GM12878 (cell line): ENCODE measurements around the gene FAM186B. TPM values are rescaled to one million over a fixed set of nuclear protein-coding genes. Genes with fewer than 3 reads are reported as not detected.

Source experiments
- ATAC-seq: fragments of 200-7000 bp; cut with Tn5 transposase; 3 replicates; pipeline ENCODE4 v1.9.1; 2020; ENCODE audit warnings: mild to moderate bottlenecking, moderate library complexity
- BruUV-seq: library from RNA; stranded (reverse); fragments of 400-500 nt; replicated peaks from 2 replicates; lab custom pipeline; 2021; lab: Mats Ljungman, UMichigan
- CTCF ChIA-PET: fragments of 300-600 bp; sonication (Branson Sonifier 250); formaldehyde crosslinking; extraction: SDS; loops from one replicate; lab custom pipeline; 2021; ENCODE audit warnings: inconsistent platforms; lab: Yijun Ruan, JAX
- POLR2A ChIA-PET: fragments of 350-600 bp; formaldehyde crosslinking; extraction: SDS; loops from one replicate; lab custom pipeline; 2021; ENCODE audit warnings: inconsistent platforms; lab: Charles Lee
- RAD21 ChIA-PET: fragments of 300-600 bp; sonication (Branson Sonifier 250); formaldehyde crosslinking; loops from one replicate; lab custom pipeline; 2023; ENCODE audit warnings: antibody characterized with exemption; ENCODE audit not compliant: unreplicated experiment; lab: Charles Lee
- SMC1A ChIA-PET: fragments of 300-600 bp; sonication (Branson Sonifier 250); formaldehyde crosslinking; loops from one replicate; lab custom pipeline; 2023; ENCODE audit not compliant: unreplicated experiment, uncharacterized antibody; lab: Charles Lee
- DNase-seq: peaks from one replicate; pipeline ENCODE4 v3.0.0-alpha.2; 2011; ENCODE audit warnings: low read depth, low spot score
- FAIRE-seq: peaks from 3 replicates; lab custom pipeline; 2011; peaks lifted over from hg19 to GRCh38; lab: Jason Lieb, UNC
- H2AFZ ChIP-seq: 2 replicates; pipeline ENCODE4 v1.6.0; 2011; ENCODE audit warnings: low read depth, low read length, control low read depth; ENCODE audit not compliant: control insufficient read depth
- H3K27ac ChIP-seq: 2 replicates; pipeline ENCODE4 v1.5.1; 2011; ENCODE audit warnings: control low read depth; ENCODE audit not compliant: control insufficient read depth, insufficient read depth
- H3K27me3 ChIP-seq, 2 experiments: replicated peaks in 1 of 2; 2 replicates each; pipeline versions ENCODE4 v1.6.0 to v1.6.1; 2011; ENCODE audit warnings: low read length in 1 of 2; ENCODE audit not compliant: control insufficient read depth in 2 of 2, insufficient read depth in 2 of 2
- H3K36me3 ChIP-seq, 2 experiments: 2 replicates each; pipeline ENCODE4 v1.5.1; 2011; ENCODE audit warnings: low read length in 1 of 2; ENCODE audit not compliant: control insufficient read depth in 2 of 2, insufficient read depth in 2 of 2
- H3K4me1 ChIP-seq: 2 replicates; pipeline ENCODE4 v1.6.1; 2011; ENCODE audit warnings: mild to moderate bottlenecking, low read length, moderate library complexity, mixed read lengths; ENCODE audit not compliant: control insufficient read depth, insufficient read depth
- H3K4me2 ChIP-seq: 2 replicates; pipeline ENCODE4 v1.6.0; 2011; ENCODE audit warnings: control low read depth; ENCODE audit not compliant: control insufficient read depth, insufficient read depth
- H3K4me3 ChIP-seq: fragments of 200-600 bp; sonication (generic); 2 replicates; pipeline ENCODE4 v1.5.1; 2016
- H3K79me2 ChIP-seq: 2 replicates; pipeline ENCODE4 v1.6.0; 2011; ENCODE audit warnings: low read length; ENCODE audit not compliant: control insufficient read depth, insufficient read depth
- H3K9ac ChIP-seq: 2 replicates; pipeline ENCODE4 v1.8.0; 2011; ENCODE audit warnings: low read length, control low read depth, mixed read lengths; ENCODE audit not compliant: control insufficient read depth, insufficient read depth
- H3K9me3 ChIP-seq: replicated peaks from 3 replicates; pipeline ENCODE4 v1.5.1; 2011; ENCODE audit warnings: mild to moderate bottlenecking, low read length; ENCODE audit not compliant: control insufficient read depth, insufficient read depth
- H4K20me1 ChIP-seq: 2 replicates; pipeline ENCODE4 v1.6.0; 2011; ENCODE audit not compliant: control insufficient read depth, insufficient read depth
- ATF2 ChIP-seq: IDR thresholded peaks from 2 replicates; pipeline ENCODE4 v1.6.1; 2012; ENCODE audit warnings: low read length, inconsistent platforms
- MLLT1 ChIP-seq: fragments of 450-650 bp; IDR thresholded peaks from 2 replicates; pipeline ENCODE4 v1.6.1; 2016; ENCODE audit warnings: mild to moderate bottlenecking
- NFYA ChIP-seq: IDR thresholded peaks from 2 replicates; pipeline ENCODE4 v1.6.1; 2011; ENCODE audit warnings: low read depth, mild to moderate bottlenecking, low read length, improper control_type of control experiment, borderline replicate concordance
- POLR2A ChIP-seq: IDR thresholded peaks from 2 replicates; pipeline ENCODE4 v1.6.1; 2011; ENCODE audit warnings: low read depth, mild to moderate bottlenecking, low read length
- SMAD5 ChIP-seq: IDR thresholded peaks from 2 replicates; pipeline ENCODE4 v1.6.1; 2016; ENCODE audit warnings: antibody characterized with exemption, low read depth
- SUPT20H ChIP-seq: IDR thresholded peaks from 2 replicates; pipeline ENCODE4 v1.6.1; 2011; ENCODE audit warnings: low read depth, mild to moderate bottlenecking, low read length, moderate library complexity, borderline replicate concordance; ENCODE audit not compliant: control insufficient read depth
- ZBTB11 ChIP-seq: fragments of 450-650 bp; formaldehyde crosslinking; IDR thresholded peaks from 2 replicates; pipeline ENCODE4 v1.5.0; 2022; ENCODE audit warnings: mild to moderate bottlenecking, missing genetic modification characterization
- ZBTB40 ChIP-seq: fragments of 450-650 bp; IDR thresholded peaks from 2 replicates; pipeline ENCODE4 v1.6.1; 2016; ENCODE audit warnings: mild to moderate bottlenecking, moderate library complexity, borderline replicate concordance
- ZNF217 ChIP-seq: fragments of 450-650 bp; IDR thresholded peaks from 2 replicates; pipeline ENCODE4 v1.6.1; 2017; ENCODE audit warnings: antibody characterized with exemption, mild to moderate bottlenecking
- WGBS: methylation state at CpG from one replicate; pipeline ENCODE4 v1.1.6; 2016; ENCODE audit warnings: low lambda C conversion rate; ENCODE audit not compliant: insufficient replicate concordance, insufficient coverage; ENCODE audit errors: missing lambda C conversion rate; 5-methylcytosine and 5-hydroxymethylcytosine counted together
- in situ Hi-C: fragments of 300-500 bp; cut with MboI; formaldehyde crosslinking; loops from 9 replicates; pipeline ENCODE4 v1.14.3; 2018; ENCODE audit warnings: mixed read lengths
- intact Hi-C: fragments of 100-400 bp; cut with micrococcal nuclease; formaldehyde crosslinking; loops from one replicate; pipeline ENCODE4 v1.14.2; 2022; ENCODE audit not compliant: unreplicated experiment
- polyA plus RNA-seq, 11 experiments: library from polyadenylated mRNA; depleted of rRNA in 4 of 11; unstranded in 6 of 11; stranded (reverse) in 5 of 11; fragments of >200 nt; fragmentation: Nextera tagmentation in 4 of 11; fragmentation: Illumina TruSeq in 1 of 11; extraction: Ambion mirVana in 4 of 11; extraction: Trizol in 1 of 11; gene quantifications; 1 replicate in 1 of 11; 2 replicates in 10 of 11; pipeline versions ENCODE4 v1.2.1 to v1.2.3, GENCODE V29; 2011 to 2016; ENCODE audit warnings: inconsistent platforms in 2 of 11, missing spikeins in 2 of 11, low read depth in 1 of 11
- total RNA-seq, 4 experiments: library from RNA; depleted of rRNA in 3 of 4; stranded (reverse); fragments of >200 nt in 3 of 4; fragmentation: Illumina TruSeq in 1 of 4; extraction: Trizol in 1 of 4; gene quantifications; 2 replicates each; pipeline versions ENCODE4 v1.2.1 to v1.2.3, GENCODE V29; 2013 to 2021

The FAM186B gene
- total and polyA plus RNA-seq, 10 of the 15 experiments (the other 5 are each of a cell fraction or from before 2014, with no cell fraction given) = 0.13 to 0.79 (median 0.51) TPM

- TF ChIP-seq ATF2 (no peak), POLR2A (no peak), NFYA (no peak), ZBTB11 (CRISPR knock-in tag) (no peak), ZNF217 (no peak)
These were observed 26.8 kb downstream of the FAM186B start (continued) for GRCh38 chr12:49578471-49579112.

GRCh38 chr12:49577589-49578315 is 27.7 kb downstream of the FAM186B start:
- intact Hi-C loops = no loop called here
- no peak overlapping the region for H3K9ac ChIP-seq
- no peak overlapping the region for H2AFZ ChIP-seq
- no TSS peak for BruUV-seq
- H3K9me3 ChIP-seq = no peaks in the 10 kb centered on the region
- H4K20me1 ChIP-seq = no peaks in the 10 kb centered on the region
- ATAC-seq = no peak
- no peak for FAIRE-seq
- WGBS = 85% methylated on average over 9 of the region's 9 CpGs
- ChIA-PET SMC1A (interaction anchor here (1.6 kb wide), 1 partner anchor 219 kb away, joined by 9 read pairs; no protein-coding TSS in a partner anchor), POLR2A (interaction anchor here (0.6 kb wide), 1 partner anchor 112 kb away, joined by 4 read pairs; no protein-coding TSS in a partner anchor), RAD21 (interaction anchor here (1.0 to 5.9 kb wide), 3 partner anchors 61 to 220 kb away, joined by 3 to 55 read pairs (median 4); no protein-coding TSS in a partner anchor), CTCF (interaction anchor here (0.6 to 8.7 kb wide), 9 partner anchors 11 to 289 kb away, joined by 3 to 145 read pairs (median 4); partner anchors contain the start of gene PRPF40B)
- H3K79me2 ChIP-seq = no peaks in the 10 kb centered on the region
- peaks cover 17% of the 10 kb centered on the region for H3K4me1 ChIP-seq
- no peaks in the 10 kb centered on the region for H3K27me3 ChIP-seq
- no peak overlapping the region for H3K27ac ChIP-seq
- H3K36me3 ChIP-seq = no peaks in the 10 kb centered on the region; a peak in 1 of 4 replicates
- no peak for DNase-seq
- no peak overlapping the region for H3K4me3 ChIP-seq
- in situ Hi-C loops = no loop called here
- H3K4me2 ChIP-seq = no peak overlapping the region
- TF ChIP-seq MLLT1 (no peak), POLR2A (no peak), SMAD5 (no peak), ZBTB40 (no peak), SUPT20H (no peak)
